Endothelial cell of umbilical vein (primary cell): ENCODE data around the gene HSPA6. TPM values are rescaled to one million over a fixed set of nuclear protein-coding genes. Genes with fewer than 3 reads are reported as not detected.

Experiments
- BruUV-seq: library from RNA; stranded (reverse); fragments of 400-500 nt; replicated peaks from 2 replicates; lab custom pipeline; 2021; lab: Mats Ljungman, UMichigan
- CTCF ChIA-PET: fragments of 300-600, 350-600 bp; sonication (Branson Sonifier 250); formaldehyde crosslinking; loops from one replicate; lab custom pipeline; 2021; ENCODE audit warnings: antibody characterized with exemption, inconsistent platforms; lab: Charles Lee
- POLR2A ChIA-PET: fragments of 300-600, 350-600 bp; sonication (Branson Sonifier 250); formaldehyde crosslinking; loops from one replicate; lab custom pipeline; 2021; ENCODE audit warnings: antibody characterized with exemption, inconsistent platforms; lab: Charles Lee
- DNase-seq: peaks from one replicate; pipeline ENCODE4 v3.0.0-alpha.2; 2011; ENCODE audit warnings: low read depth, low spot score
- FAIRE-seq: peaks from 2 replicates; lab custom pipeline; 2011; peaks lifted over from hg19 to GRCh38; lab: Jason Lieb, UNC
- H2AFZ ChIP-seq: 2 replicates; pipeline ENCODE4 v1.6.0; 2012; ENCODE audit warnings: low read depth, low read length, control low read depth, inconsistent platforms
- H3K27ac ChIP-seq: 2 replicates; pipeline ENCODE4 v1.5.1; 2011; ENCODE audit warnings: low read depth, mild to moderate bottlenecking, control low read depth, low read length, moderate library complexity; ENCODE audit not compliant: insufficient read depth
- H3K27me3 ChIP-seq, 2 experiments: 2 replicates each; pipeline versions ENCODE4 v1.6.0 to v1.6.1; 2011; ENCODE audit warnings: low read length in 2 of 2, mixed read lengths in 1 of 2; ENCODE audit not compliant: control insufficient read depth in 2 of 2, insufficient read depth in 2 of 2
- H3K36me3 ChIP-seq, 2 experiments: 2 replicates in 1 of 2; 3 replicates in 1 of 2; pipeline ENCODE4 v1.5.1; 2011; ENCODE audit warnings: low read length in 2 of 2, mild to moderate bottlenecking in 1 of 2, moderate library complexity in 1 of 2; ENCODE audit not compliant: control insufficient read depth in 2 of 2, insufficient read depth in 2 of 2; ENCODE audit errors: extremely low read depth in 1 of 2
- H3K4me1 ChIP-seq: 3 replicates; pipeline ENCODE4 v1.5.1; 2011; ENCODE audit warnings: mild to moderate bottlenecking, low read length; ENCODE audit not compliant: control insufficient read depth, insufficient read depth; ENCODE audit errors: extremely low read depth
- H3K4me2 ChIP-seq: 2 replicates; pipeline ENCODE4 v1.6.1; 2011; ENCODE audit warnings: low read length, control low read depth, mixed read lengths; ENCODE audit not compliant: insufficient read depth
- H3K4me3 ChIP-seq, 3 experiments: fragments of 200-600 bp in 1 of 3; sonication (generic), shearing (Covaris generic) in 1 of 3; replicated peaks in 1 of 3; 2 replicates each; pipeline ENCODE4 v1.5.1; 2011 to 2016; ENCODE audit warnings: control low read depth in 3 of 3, low read length in 3 of 3, mild to moderate bottlenecking in 2 of 3, inconsistent platforms in 1 of 3, low read depth in 1 of 3, moderate library complexity in 1 of 3; ENCODE audit not compliant: insufficient read depth in 1 of 3
- H3K79me2 ChIP-seq: 2 replicates; pipeline ENCODE4 v1.6.0; 2012; ENCODE audit warnings: low read length, inconsistent platforms; ENCODE audit not compliant: control insufficient read depth, insufficient read depth
- H3K9ac ChIP-seq: replicated peaks from 2 replicates; pipeline ENCODE3; 2011; ENCODE audit warnings: low read length, control low read depth; ENCODE audit not compliant: insufficient read depth; ENCODE audit errors: extremely low read depth
- H3K9me1 ChIP-seq: replicated peaks from 3 replicates; pipeline ENCODE4 v1.6.0; 2011; ENCODE audit warnings: mild to moderate bottlenecking, low read length; ENCODE audit not compliant: control insufficient read depth, insufficient read depth; ENCODE audit errors: extremely low read depth
- H3K9me3 ChIP-seq: replicated peaks from 2 replicates; pipeline ENCODE4 v1.5.1; 2012; ENCODE audit warnings: low read length, inconsistent platforms; ENCODE audit not compliant: control insufficient read depth, insufficient read depth
- H4K20me1 ChIP-seq: replicated peaks from 2 replicates; pipeline ENCODE3; 2011; ENCODE audit warnings: mild to moderate bottlenecking, low read length; ENCODE audit not compliant: control insufficient read depth, insufficient read depth; ENCODE audit errors: extremely low read depth
- EZH2 ChIP-seq: IDR thresholded peaks from 2 replicates; pipeline ENCODE4 v1.6.1; 2012; ENCODE audit warnings: borderline replicate concordance, low read depth, mild to moderate bottlenecking, moderate library complexity, low read length, inconsistent platforms; ENCODE audit not compliant: severe bottlenecking
- FOS ChIP-seq: IDR thresholded peaks from 2 replicates; pipeline ENCODE4 v1.6.1; 2011; ENCODE audit warnings: mild to moderate bottlenecking, low read length, moderate library complexity, borderline replicate concordance; ENCODE audit not compliant: insufficient read depth
- GATA2 ChIP-seq: IDR thresholded peaks from 2 replicates; pipeline ENCODE4 v1.7.0; 2011; ENCODE audit warnings: low read depth, mild to moderate bottlenecking, moderate library complexity, mixed read lengths, low read length; ENCODE audit not compliant: insufficient read length, insufficient read depth
- JUN ChIP-seq: IDR thresholded peaks from 2 replicates; pipeline ENCODE4 v1.6.1; 2011; ENCODE audit warnings: borderline replicate concordance, low read depth; ENCODE audit not compliant: insufficient read length, insufficient read depth
- MYC ChIP-seq: IDR thresholded peaks from one replicate; pipeline ENCODE4 v1.6.1; 2011; ENCODE audit warnings: mild to moderate bottlenecking, low read depth, low read length
- POLR2A ChIP-seq: IDR thresholded peaks from 2 replicates; pipeline ENCODE4 v1.6.1; 2012; ENCODE audit warnings: low read depth, mild to moderate bottlenecking, control low read depth, low read length
- POLR2AphosphoS5 ChIP-seq: IDR thresholded peaks from 2 replicates; pipeline ENCODE4 v1.6.1; 2012; ENCODE audit warnings: low read depth, mild to moderate bottlenecking, control low read depth, low read length, moderate library complexity; ENCODE audit not compliant: insufficient read depth
- dilution Hi-C: fragments of 300-500 bp; cut with MboI; formaldehyde crosslinking; loops from one replicate; pipeline ENCODE4 v1.15.0; 2019; ENCODE audit warnings: low sequenced_read_pairs; ENCODE audit not compliant: extremely low pct_ligation_motif_present
- intact Hi-C: fragments of 100-400 bp; cut with micrococcal nuclease; formaldehyde crosslinking; loops from one replicate; pipeline ENCODE4 v1.10.0; 2022
- polyA plus RNA-seq, 4 experiments: library from polyadenylated mRNA; depleted of rRNA in 3 of 4; stranded (reverse) in 3 of 4; unstranded in 1 of 4; fragments of >200 nt; gene quantifications; 2 replicates each; pipeline versions ENCODE4 v1.2.1 to v1.2.3, GENCODE V29; 2011 to 2012; ENCODE audit warnings: missing spikeins in 1 of 4
- total RNA-seq: library from RNA; stranded (reverse); gene quantifications from 2 replicates; pipeline ENCODE4 v1.2.3, GENCODE V29; 2021
- TF ChIP-seq, protein P1 (sequence below): IDR thresholded peaks from 2 replicates; pipeline ENCODE4 v1.6.1; 2011; ENCODE audit not compliant: insufficient read depth, insufficient read length
- TF ChIP-seq, protein P2 (sequence below), 2 donors: IDR thresholded peaks; 1 replicate in 1 of 2; 2 replicates in 1 of 2; pipeline ENCODE4 v1.5.1; 2011; ENCODE audit warnings: low read length in 2 of 2, mild to moderate bottlenecking in 2 of 2, moderate library complexity in 2 of 2, control low read depth in 1 of 2, inconsistent platforms in 1 of 2, low read depth in 1 of 2; ENCODE audit not compliant: insufficient read depth in 1 of 2; ENCODE audit errors: extremely low read depth in 1 of 2

The HSPA6 gene
- total and polyA plus RNA-seq, 2 donors (not counting 3 experiments of a cell fraction or from before 2014, with no cell fraction given): 0.10 to 0.13 TPM

DNA sequence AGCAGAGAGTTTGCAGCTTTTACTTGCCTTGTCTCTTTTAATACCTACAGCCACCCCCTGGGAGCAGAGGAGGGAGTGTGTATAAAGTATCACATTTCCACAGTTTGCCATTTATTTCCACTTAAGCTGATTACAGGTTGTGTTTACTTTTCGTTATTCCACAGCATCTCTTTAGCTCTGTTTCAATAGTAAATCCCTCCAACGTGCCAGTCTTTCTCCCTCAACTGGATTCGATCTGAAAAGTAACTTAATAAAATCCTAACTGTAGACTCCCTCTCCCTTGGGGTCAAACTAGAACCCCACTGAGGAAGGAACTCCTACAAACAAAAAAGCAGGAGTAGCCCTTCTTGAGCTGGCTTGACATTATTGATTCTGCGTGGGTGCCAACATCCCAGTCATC is 22.2 kb upstream of the HSPA6 start:
- Histone ChIP-seq H3K4me2 (no peak overlapping the region), H3K9me1 (no peaks in the 10 kb centered on the region), H3K4me1 (peaks cover 17% of the 10 kb centered on the region), H4K20me1 (no peaks in the 10 kb centered on the region), H3K27ac (no peak overlapping the region), H3K9ac (no peak overlapping the region), H2AFZ (no peak overlapping the region), H3K79me2 (no peaks in the 10 kb centered on the region), H3K36me3 (no peaks in the 10 kb centered on the region), H3K27me3 (peaks cover 2 to 4% of the 10 kb centered on the region in 2 experiments), H3K9me3 (no peaks in the 10 kb centered on the region), H3K4me3 (no peak overlapping the region)
- dilution Hi-C loops: no loop called here
- no peak for DNase-seq
- intact Hi-C loops: no loop called here
- ChIA-PET CTCF (no interaction called here), POLR2A (interaction anchor here (0.6 kb wide), 1 partner anchor 86 kb away, joined by 3 read pairs; no protein-coding TSS in a partner anchor)
- no TSS peak for BruUV-seq
- FAIRE-seq: no peak
- TF ChIP-seq JUN (no peak), POLR2A (no peak), FOS (no peak), MYC (no peak)
- TF ChIP-seq, protein P1, sequence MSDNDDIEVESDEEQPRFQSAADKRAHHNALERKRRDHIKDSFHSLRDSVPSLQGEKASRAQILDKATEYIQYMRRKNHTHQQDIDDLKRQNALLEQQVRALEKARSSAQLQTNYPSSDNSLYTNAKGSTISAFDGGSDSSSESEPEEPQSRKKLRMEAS: no peak

DNA sequence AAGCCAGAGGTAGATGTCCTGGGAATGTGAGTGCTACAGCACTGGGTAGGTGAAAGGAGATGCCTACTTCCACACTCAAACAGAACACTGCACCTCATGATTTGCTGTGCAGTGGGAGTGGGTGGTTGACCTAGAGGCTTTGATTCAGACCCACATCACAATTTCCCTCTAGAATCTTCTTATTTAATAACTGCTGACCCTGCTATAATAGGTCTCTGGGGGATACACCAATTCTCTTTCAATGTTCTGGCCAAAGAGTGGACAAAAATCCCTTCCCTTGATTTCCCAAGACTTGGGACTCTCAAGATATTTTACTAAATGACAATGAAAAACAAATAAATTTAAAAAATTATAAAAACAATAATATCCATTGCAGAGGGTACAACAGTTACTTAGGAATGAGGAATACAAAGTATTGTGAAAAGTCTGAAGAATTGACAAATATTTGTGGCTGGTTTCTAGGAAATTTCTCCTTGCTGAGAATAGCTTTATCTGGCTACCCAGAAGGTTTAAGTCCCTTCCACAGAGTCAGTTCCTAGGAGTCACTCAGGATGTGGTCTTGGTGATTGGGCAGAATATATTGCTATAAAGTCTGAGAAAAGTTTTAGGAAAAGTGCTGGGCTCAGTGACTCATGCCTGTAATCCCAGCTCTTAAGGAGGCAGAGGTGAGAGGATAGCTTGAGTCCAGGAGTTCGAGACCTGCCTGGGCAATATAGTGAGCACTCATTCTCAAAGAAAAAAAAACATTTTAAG is 21.5 kb upstream of the HSPA6 start:
- FAIRE-seq (no peak), DNase-seq (no peak)
- intact Hi-C loops: no loop called here
- no peak overlapping the region for H3K4me2 ChIP-seq
- H3K27me3 ChIP-seq: peaks cover 0 to 2% of the 10 kb centered on the region in 2 experiments
- no peak overlapping the region for H3K4me3 ChIP-seq
- no peaks in the 10 kb centered on the region for H3K9me3 ChIP-seq
- no peak overlapping the region for H2AFZ ChIP-seq
- no peaks in the 10 kb centered on the region for H3K9me1 ChIP-seq
- no peaks in the 10 kb centered on the region for H3K79me2 ChIP-seq
- H3K27ac ChIP-seq: no peak overlapping the region
- CTCF ChIA-PET: interaction anchor here (0.9 kb wide), 1 partner anchor 15 kb away, joined by 4 read pairs; no protein-coding TSS in a partner anchor
- H3K4me1 ChIP-seq: peaks cover 17% of the 10 kb centered on the region
- no peaks in the 10 kb centered on the region for H3K36me3 ChIP-seq
- TF ChIP-seq GATA2: no peak
- TF ChIP-seq POLR2A: no peak
- TF ChIP-seq, protein P1: no peak
- TF ChIP-seq, protein P2, sequence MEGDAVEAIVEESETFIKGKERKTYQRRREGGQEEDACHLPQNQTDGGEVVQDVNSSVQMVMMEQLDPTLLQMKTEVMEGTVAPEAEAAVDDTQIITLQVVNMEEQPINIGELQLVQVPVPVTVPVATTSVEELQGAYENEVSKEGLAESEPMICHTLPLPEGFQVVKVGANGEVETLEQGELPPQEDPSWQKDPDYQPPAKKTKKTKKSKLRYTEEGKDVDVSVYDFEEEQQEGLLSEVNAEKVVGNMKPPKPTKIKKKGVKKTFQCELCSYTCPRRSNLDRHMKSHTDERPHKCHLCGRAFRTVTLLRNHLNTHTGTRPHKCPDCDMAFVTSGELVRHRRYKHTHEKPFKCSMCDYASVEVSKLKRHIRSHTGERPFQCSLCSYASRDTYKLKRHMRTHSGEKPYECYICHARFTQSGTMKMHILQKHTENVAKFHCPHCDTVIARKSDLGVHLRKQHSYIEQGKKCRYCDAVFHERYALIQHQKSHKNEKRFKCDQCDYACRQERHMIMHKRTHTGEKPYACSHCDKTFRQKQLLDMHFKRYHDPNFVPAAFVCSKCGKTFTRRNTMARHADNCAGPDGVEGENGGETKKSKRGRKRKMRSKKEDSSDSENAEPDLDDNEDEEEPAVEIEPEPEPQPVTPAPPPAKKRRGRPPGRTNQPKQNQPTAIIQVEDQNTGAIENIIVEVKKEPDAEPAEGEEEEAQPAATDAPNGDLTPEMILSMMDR (IDR thresholded peaks at IDR 0.05; ENCODE audit: extremely low read depth in 1 of 2, insufficient read depth in 1 of 2, low read depth in 1 of 2, low read length in 2 of 2): no peak
- TF ChIP-seq JUN: no peak
- no peak for TF ChIP-seq EZH2
- TF ChIP-seq FOS: no peak
- TF ChIP-seq POLR2AphosphoS5: no peak
- no peak for TF ChIP-seq MYC
- no peak overlapping the region for H3K9ac ChIP-seq
- H4K20me1 ChIP-seq: no peaks in the 10 kb centered on the region
- POLR2A ChIA-PET: interaction anchor here (0.6 kb wide), 1 partner anchor 86 kb away, joined by 3 read pairs; no protein-coding TSS in a partner anchor
- dilution Hi-C loops: no loop called here
- BruUV-seq: no TSS peak
